Measurements from ENCODE around the gene ARID2. TPM values are rescaled to one million over a fixed set of nuclear protein-coding genes. Genes with fewer than 3 reads are reported as not detected.

ARID2 gene
- total RNA-seq, 2 donors from 2014 or later, result 19.1 to 26.2 TPM

DNA sequence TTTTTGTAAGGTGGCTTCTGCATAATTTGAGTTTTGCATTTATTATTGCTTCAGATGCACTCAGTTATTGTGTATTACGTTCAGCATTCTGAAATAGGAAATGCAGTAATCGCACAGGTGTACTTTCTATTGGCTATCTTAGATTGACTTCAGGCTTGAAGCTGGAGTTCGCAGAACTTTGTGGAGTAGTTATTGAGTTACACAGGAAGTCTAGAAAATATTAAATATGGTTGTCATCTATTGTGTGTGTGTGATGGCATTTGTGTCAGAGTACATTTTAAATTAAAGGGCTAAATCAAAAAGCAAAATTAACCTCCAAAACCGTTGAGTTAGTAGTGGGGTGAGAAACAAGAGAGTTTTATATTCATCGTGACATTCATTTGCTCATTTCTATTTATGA lies 2.7 kb downstream of the ARID2 start:
- H3K27ac ChIP-seq, result peak overlapping the region in 3 of 4 donors; percentile 41 to 100 (median 99)
- DNase-seq, result peak in 1 of 4 donors; percentile 34
- no peaks in the 10 kb centered on the region for H3K27me3 ChIP-seq
- H3K36me3 ChIP-seq (replicated peaks in 1 of 2; ENCODE audit: insufficient read depth in 1 of 2, low read depth in 2 of 2), result no peaks in the 10 kb centered on the region
- TF ChIP-seq POLR2A (IDR thresholded peaks at IDR 0.05), result no peak
- TF ChIP-seq, protein P1, sequence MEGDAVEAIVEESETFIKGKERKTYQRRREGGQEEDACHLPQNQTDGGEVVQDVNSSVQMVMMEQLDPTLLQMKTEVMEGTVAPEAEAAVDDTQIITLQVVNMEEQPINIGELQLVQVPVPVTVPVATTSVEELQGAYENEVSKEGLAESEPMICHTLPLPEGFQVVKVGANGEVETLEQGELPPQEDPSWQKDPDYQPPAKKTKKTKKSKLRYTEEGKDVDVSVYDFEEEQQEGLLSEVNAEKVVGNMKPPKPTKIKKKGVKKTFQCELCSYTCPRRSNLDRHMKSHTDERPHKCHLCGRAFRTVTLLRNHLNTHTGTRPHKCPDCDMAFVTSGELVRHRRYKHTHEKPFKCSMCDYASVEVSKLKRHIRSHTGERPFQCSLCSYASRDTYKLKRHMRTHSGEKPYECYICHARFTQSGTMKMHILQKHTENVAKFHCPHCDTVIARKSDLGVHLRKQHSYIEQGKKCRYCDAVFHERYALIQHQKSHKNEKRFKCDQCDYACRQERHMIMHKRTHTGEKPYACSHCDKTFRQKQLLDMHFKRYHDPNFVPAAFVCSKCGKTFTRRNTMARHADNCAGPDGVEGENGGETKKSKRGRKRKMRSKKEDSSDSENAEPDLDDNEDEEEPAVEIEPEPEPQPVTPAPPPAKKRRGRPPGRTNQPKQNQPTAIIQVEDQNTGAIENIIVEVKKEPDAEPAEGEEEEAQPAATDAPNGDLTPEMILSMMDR (IDR thresholded peaks at IDR 0.05), result no peak
- no peak for ATAC-seq
- 4 to 7% methylated on average over 5 of the region's 5 CpGs for WGBS, 2 donors
- intact Hi-C loops (cut with DNase I), result no loop called here
- H3K9me3 ChIP-seq, result no peaks in the 10 kb centered on the region
- no peak overlapping the region for H3K4me3 ChIP-seq
- peaks cover 30% of the 10 kb centered on the region for H3K4me1 ChIP-seq

DNA sequence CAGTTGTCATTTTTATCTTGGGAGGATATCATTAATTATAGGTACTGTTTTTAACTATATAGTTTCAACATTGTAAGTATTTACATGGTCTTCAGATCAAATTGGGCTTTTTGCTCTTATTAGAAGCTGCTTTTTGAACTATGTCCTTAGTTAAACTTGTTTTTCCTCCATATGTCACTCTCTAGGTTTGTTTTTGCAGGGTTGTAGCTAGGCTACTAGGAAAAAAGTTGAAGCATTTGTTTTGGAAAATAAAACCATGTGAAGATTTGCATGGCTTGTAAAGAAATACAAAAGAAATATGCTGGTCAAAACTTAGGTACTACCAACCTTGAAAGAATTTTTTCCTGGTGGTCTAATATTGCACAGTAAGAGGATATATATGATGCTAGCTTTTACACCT lies 3.4 kb downstream of the ARID2 start:
- ATAC-seq, result no peak
- intact Hi-C loops (cut with DNase I), result no loop called here
- no peak overlapping the region for H3K4me3 ChIP-seq
- H3K27me3 ChIP-seq, result no peaks in the 10 kb centered on the region
- DNase-seq, result no peak
- peak overlapping the region in 3 of 4 donors; percentile 41 to 100 (median 99) for H3K27ac ChIP-seq
- H3K4me1 ChIP-seq, result peaks cover 30% of the 10 kb centered on the region
- TF ChIP-seq, protein P1 (IDR thresholded peaks at IDR 0.05), result no peak
- no peak for TF ChIP-seq POLR2A (IDR thresholded peaks at IDR 0.05)
- H3K9me3 ChIP-seq, result no peaks in the 10 kb centered on the region
- no peaks in the 10 kb centered on the region for H3K36me3 ChIP-seq (replicated peaks in 1 of 2; ENCODE audit: insufficient read depth in 1 of 2, low read depth in 2 of 2)

DNA sequence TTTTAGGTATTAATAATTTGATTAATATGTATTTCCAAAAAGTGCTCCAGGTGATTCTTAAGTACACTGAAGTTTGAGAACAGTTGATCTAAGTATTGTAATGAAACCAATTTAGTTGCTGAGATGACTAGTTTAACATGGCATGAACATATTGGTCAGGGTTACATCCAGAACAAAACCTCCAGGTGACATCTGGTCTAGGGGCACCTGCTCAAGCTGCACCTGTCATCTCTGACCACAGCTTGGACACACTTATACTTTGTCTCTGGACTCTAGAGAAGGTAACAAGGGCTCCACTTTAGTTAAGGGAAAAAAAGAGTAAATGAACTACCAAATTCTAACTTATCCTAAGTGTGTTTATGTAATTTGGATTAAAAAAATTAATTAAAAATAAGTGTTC lies 8.1 kb downstream of the ARID2 start:
- Histone ChIP-seq H3K4me3 (no peak overlapping the region), H3K27me3 (no peaks in the 10 kb centered on the region), H3K9me3 (no peaks in the 10 kb centered on the region), H3K4me1 (peaks cover 15% of the 10 kb centered on the region), H3K27ac (no peak overlapping the region), H3K36me3 (replicated peaks in 1 of 2; ENCODE audit: insufficient read depth in 1 of 2, low read depth in 2 of 2) (no peaks in the 10 kb centered on the region)
- TF ChIP-seq, protein P1 (IDR thresholded peaks at IDR 0.05), result no peak
- TF ChIP-seq POLR2A (IDR thresholded peaks at IDR 0.05), result no peak
- DNase-seq, result no peak
- ATAC-seq, result no peak
- intact Hi-C loops (cut with DNase I), result no loop called here

DNA sequence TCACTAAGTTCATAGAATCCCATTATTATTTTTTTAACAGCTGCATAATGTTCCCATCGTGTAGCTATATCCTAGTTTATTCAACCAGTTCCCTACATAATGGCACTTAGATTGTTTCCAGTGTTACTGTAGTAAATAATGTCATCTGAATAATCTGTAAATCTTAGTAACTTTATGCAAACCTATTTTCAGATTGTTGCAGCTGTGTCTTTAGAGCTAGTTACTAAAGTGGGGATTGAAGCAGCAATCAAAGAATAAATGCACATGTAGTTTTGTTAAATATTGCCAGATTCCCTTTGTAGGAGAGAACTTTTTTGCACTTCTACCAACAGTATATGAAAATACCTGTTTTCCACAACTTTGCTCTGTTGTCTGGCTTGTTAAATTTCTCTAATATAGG lies 13.1 kb downstream of the ARID2 start:
- WGBS, 2 donors, result 96 to 100% methylated on average over 1 of the region's 1 CpG
- intact Hi-C loops (cut with DNase I), result no loop called here
- H3K4me3 ChIP-seq, result no peak overlapping the region
- no peaks in the 10 kb centered on the region for H3K9me3 ChIP-seq
- H3K36me3 ChIP-seq (replicated peaks in 1 of 2; ENCODE audit: insufficient read depth in 1 of 2, low read depth in 2 of 2), result no peaks in the 10 kb centered on the region
- TF ChIP-seq, protein P1 (IDR thresholded peaks at IDR 0.05), result no peak
- TF ChIP-seq POLR2A (IDR thresholded peaks at IDR 0.05), result no peak
- DNase-seq (no peak), ATAC-seq (no peak)
- peaks cover 7% of the 10 kb centered on the region for H3K4me1 ChIP-seq
- no peaks in the 10 kb centered on the region for H3K27me3 ChIP-seq
- no peak overlapping the region for H3K27ac ChIP-seq

DNA sequence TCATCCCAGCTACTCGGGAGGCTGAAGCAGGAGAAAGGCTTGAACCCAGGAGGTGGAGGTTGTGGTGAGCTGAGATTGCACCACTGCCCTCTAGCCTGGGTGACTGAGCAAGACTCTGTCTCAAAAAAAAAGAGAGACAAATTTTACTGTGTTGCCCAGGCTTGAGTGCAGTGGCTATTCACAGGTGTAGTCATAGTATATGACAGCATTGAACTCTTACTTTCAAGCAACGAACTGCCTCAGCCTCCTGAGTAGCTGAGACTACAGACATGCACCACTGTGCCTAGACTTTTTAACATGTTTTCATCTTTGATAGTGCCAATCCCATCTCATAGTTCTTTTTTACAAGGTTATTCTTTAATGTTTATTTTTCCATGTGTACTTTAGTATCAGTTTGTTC lies 13.7 kb downstream of the ARID2 start:
- peaks cover 7% of the 10 kb centered on the region for H3K4me1 ChIP-seq
- no peak overlapping the region for H3K27ac ChIP-seq
- WGBS, 2 donors, result 63 to 71% methylated on average over 2 of the region's 2 CpGs
- H3K4me3 ChIP-seq, result no peak overlapping the region
- ATAC-seq (peak; percentile 27), DNase-seq (no peak)
- H3K27me3 ChIP-seq, result no peaks in the 10 kb centered on the region
- H3K36me3 ChIP-seq (replicated peaks in 1 of 2; ENCODE audit: insufficient read depth in 1 of 2, low read depth in 2 of 2), result no peaks in the 10 kb centered on the region
- no peaks in the 10 kb centered on the region for H3K9me3 ChIP-seq
- intact Hi-C loops (cut with DNase I), result no loop called here
- TF ChIP-seq, protein P1 (IDR thresholded peaks at IDR 0.05), result no peak
- TF ChIP-seq POLR2A (IDR thresholded peaks at IDR 0.05), result no peak

Measured in body of pancreas (tissue), 4 donors.